Neuronal stem cell (in vitro differentiated cells): ENCODE data around the gene OR5V1.
"Not testable (repeated sequence)": the region's sequence is repeated elsewhere in the genome, so short reads cannot be mapped to it uniquely, and the experiment has no call there.

ENCODE experiments used
- DNase-seq: peaks from one replicate; pipeline ENCODE4 v3.0.0-alpha.2; 2013; ENCODE audit warnings: low spot score
- H2AFZ ChIP-seq: one replicate; pipeline ENCODE4 v1.6.1; 2013; ENCODE audit warnings: mild to moderate bottlenecking, low read length, inconsistent platforms
- H2AK5ac ChIP-seq: 2 replicates; pipeline ENCODE4 v1.6.1; 2013; ENCODE audit warnings: low read depth, mild to moderate bottlenecking, inconsistent platforms, low read length, moderate library complexity, mixed read lengths
- H2BK120ac ChIP-seq: 2 replicates; pipeline ENCODE4 v1.6.1; 2013; ENCODE audit warnings: low read depth, mild to moderate bottlenecking, inconsistent platforms, low read length, moderate library complexity, mixed read lengths
- H2BK12ac ChIP-seq: one replicate; pipeline ENCODE4 v1.6.1; 2013; ENCODE audit warnings: low read length, inconsistent platforms
- H2BK15ac ChIP-seq: 2 replicates; pipeline ENCODE4 v1.6.1; 2013; ENCODE audit warnings: mild to moderate bottlenecking, low read length, inconsistent platforms, mixed read lengths
- H2BK5ac ChIP-seq: one replicate; pipeline ENCODE4 v1.6.1; 2013; ENCODE audit warnings: inconsistent platforms, mild to moderate bottlenecking, low read length, moderate library complexity
- H3K14ac ChIP-seq: one replicate; pipeline ENCODE4 v1.6.1; 2013; ENCODE audit warnings: low read length, inconsistent platforms
- H3K18ac ChIP-seq: 2 replicates; pipeline ENCODE4 v1.6.1; 2013; ENCODE audit warnings: low read length, inconsistent platforms
- H3K23ac ChIP-seq: 2 replicates; pipeline ENCODE4 v1.6.1; 2013; ENCODE audit warnings: low read depth, mild to moderate bottlenecking, mixed read lengths, low read length, inconsistent platforms; ENCODE audit not compliant: poor library complexity
- H3K27ac ChIP-seq: replicated peaks from 3 replicates; pipeline ENCODE4 v1.5.1; 2013; ENCODE audit warnings: low read length, inconsistent platforms
- H3K27me3 ChIP-seq, 3 experiments: 2 replicates each; pipeline ENCODE4 v1.6.1; 2013; ENCODE audit warnings: low read length in 3 of 3, mild to moderate bottlenecking in 2 of 3, inconsistent platforms in 1 of 3, low read depth in 1 of 3, mixed read lengths in 1 of 3, moderate library complexity in 1 of 3; ENCODE audit not compliant: control insufficient read depth in 3 of 3, insufficient read depth in 3 of 3
- H3K36me3 ChIP-seq, 2 donors: replicated peaks in 1 of 2; 2 replicates each; pipeline ENCODE4 v1.6.1; 2013; ENCODE audit warnings: low read length in 2 of 2; ENCODE audit not compliant: control insufficient read depth in 2 of 2, insufficient read depth in 2 of 2
- H3K4ac ChIP-seq: 2 replicates; pipeline ENCODE4 v1.6.1; 2013; ENCODE audit warnings: inconsistent platforms, mild to moderate bottlenecking, low read length, moderate library complexity
- H3K4me1 ChIP-seq, 2 donors: 1 replicate in 1 of 2; 2 replicates in 1 of 2; pipeline ENCODE4 v1.6.1; 2013; ENCODE audit warnings: low read length in 2 of 2, low read depth in 1 of 2; ENCODE audit not compliant: control insufficient read depth in 2 of 2, insufficient read depth in 1 of 2
- H3K4me2 ChIP-seq: one replicate; pipeline ENCODE4 v1.6.1; 2013; ENCODE audit warnings: mild to moderate bottlenecking, low read length, inconsistent platforms; ENCODE audit not compliant: insufficient read depth, poor library complexity, severe bottlenecking
- H3K4me3 ChIP-seq, 2 donors: 2 replicates each; pipeline ENCODE4 v1.5.1; 2013; ENCODE audit warnings: low read length in 2 of 2, mild to moderate bottlenecking in 2 of 2, inconsistent platforms in 1 of 2, moderate library complexity in 1 of 2
- H3K79me1 ChIP-seq: one replicate; pipeline ENCODE4 v1.6.1; 2013; ENCODE audit warnings: low read depth, mild to moderate bottlenecking, inconsistent platforms, low read length, moderate library complexity
- H3K9ac ChIP-seq: one replicate; pipeline ENCODE4 v1.6.1; 2013; ENCODE audit warnings: mild to moderate bottlenecking, low read depth, low read length, inconsistent platforms; ENCODE audit not compliant: poor library complexity
- H3K9me3 ChIP-seq, 2 donors: replicated peaks in 1 of 2; 2 replicates each; pipeline versions ENCODE3 to v1.6.1; 2013; ENCODE audit warnings: low read length in 2 of 2, mild to moderate bottlenecking in 2 of 2, inconsistent platforms in 1 of 2, low read depth in 1 of 2, mixed read lengths in 1 of 2, moderate library complexity in 1 of 2; ENCODE audit not compliant: control insufficient read depth in 2 of 2, insufficient read depth in 1 of 2
- H4K8ac ChIP-seq: one replicate; pipeline ENCODE4 v1.6.1; 2013; ENCODE audit warnings: low read depth, mild to moderate bottlenecking, inconsistent platforms, low read length, moderate library complexity
- H4K91ac ChIP-seq: one replicate; pipeline ENCODE4 v1.6.1; 2013; ENCODE audit warnings: low read length, low read depth, mild to moderate bottlenecking, inconsistent platforms; ENCODE audit not compliant: poor library complexity
- WGBS, 2 donors: extraction: QIAGEN DNeasy Blood & Tissue Kit; methylation state at CpG; one replicate each; pipeline ENCODE4 v1.1.7; 2013; ENCODE audit warnings: missing lambda C conversion rate in 2 of 2, mixed read lengths in 1 of 2; ENCODE audit not compliant: insufficient read length in 2 of 2, insufficient replicate concordance in 1 of 2; ENCODE audit errors: extremely low coverage in 2 of 2; 5-methylcytosine and 5-hydroxymethylcytosine counted together

OR5V1 gene

GRCh38 chr6:29355603-29356002 is 13.1 kb downstream of the OR5V1 start:
- no peak overlapping the region for H2AK5ac ChIP-seq
- no CpG with 5 or more reads among the region's 1 CpG for WGBS, 2 donors
- H3K9me3 ChIP-seq, result no peaks in the 10 kb centered on the region
- H3K79me1 ChIP-seq, result peaks cover 1% of the 10 kb centered on the region
- no peaks in the 10 kb centered on the region for H3K27me3 ChIP-seq
- H3K18ac ChIP-seq, result no peak overlapping the region
- H2BK5ac ChIP-seq, result no peak overlapping the region
- H3K4me2 ChIP-seq, result no peak overlapping the region
- H4K8ac ChIP-seq, result no peak overlapping the region
- H3K4me1 ChIP-seq, result peaks cover 0 to 2% of the 10 kb centered on the region in 2 donors
- no peak overlapping the region for H4K91ac ChIP-seq
- no peak overlapping the region for H2BK120ac ChIP-seq
- H2AFZ ChIP-seq, result no peak overlapping the region
- no peak overlapping the region for H3K14ac ChIP-seq
- H3K4ac ChIP-seq, result no peak overlapping the region
- no peak overlapping the region for H3K4me3 ChIP-seq
- H3K23ac ChIP-seq, result no peak overlapping the region
- no peaks in the 10 kb centered on the region for H3K36me3 ChIP-seq
- no peak overlapping the region for H3K27ac ChIP-seq
- no peak overlapping the region for H2BK12ac ChIP-seq
- H3K9ac ChIP-seq, result no peak overlapping the region
- DNase-seq, result no peak
- H2BK15ac ChIP-seq, result no peak overlapping the region

GRCh38 chr6:29354980-29355379 is 13.7 kb downstream of the OR5V1 start:
- Histone ChIP-seq H2BK15ac (no peak overlapping the region), H3K14ac (no peak overlapping the region), H3K4me1 (peaks cover 0 to 2% of the 10 kb centered on the region in 2 donors), H3K79me1 (no peaks in the 10 kb centered on the region), H3K9me3 (no peaks in the 10 kb centered on the region), H2AK5ac (no peak overlapping the region), H2BK12ac (no peak overlapping the region), H4K8ac (no peak overlapping the region), H2AFZ (no peak overlapping the region), H2BK5ac (no peak overlapping the region), H3K36me3 (no peaks in the 10 kb centered on the region), H3K27me3 (no peaks in the 10 kb centered on the region), H2BK120ac (no peak overlapping the region), H3K27ac (no peak overlapping the region), H3K23ac (no peak overlapping the region), H3K9ac (no peak overlapping the region), H3K18ac (no peak overlapping the region), H4K91ac (no peak overlapping the region), H3K4me3 (no peak overlapping the region), H3K4me2 (no peak overlapping the region), H3K4ac (no peak overlapping the region)
- no peak for DNase-seq

- H3K36me3 ChIP-seq, H3K4me3 ChIP-seq, H3K9ac ChIP-seq, H2AK5ac ChIP-seq, H2BK12ac ChIP-seq, H4K91ac ChIP-seq, H3K23ac ChIP-seq, H4K8ac ChIP-seq, H3K4ac ChIP-seq, H3K4me2 ChIP-seq, H3K9me3 ChIP-seq, DNase-seq, H2AFZ ChIP-seq, H3K27me3 ChIP-seq, H2BK120ac ChIP-seq, H3K4me1 ChIP-seq, H3K79me1 ChIP-seq, H3K18ac ChIP-seq, H3K27ac ChIP-seq, H3K14ac ChIP-seq, H2BK5ac ChIP-seq, H2BK15ac ChIP-seq: not testable (repeated sequence)
- WGBS, 2 donors, result no CpG with 5 or more reads among the region's 3 CpGs
Measured at GRCh38 chr6:29349348-29349747, 19.3 kb downstream of the OR5V1 start.

- Histone ChIP-seq H2BK12ac (no peak overlapping the region), H2BK5ac (no peak overlapping the region), H3K9me3 (no peaks in the 10 kb centered on the region), H4K8ac (no peak overlapping the region), H3K27me3 (no peaks in the 10 kb centered on the region), H3K4me3 (no peak overlapping the region), H3K79me1 (no peaks in the 10 kb centered on the region), H3K4ac (no peak overlapping the region), H3K23ac (no peak overlapping the region), H2AFZ (no peak overlapping the region), H3K36me3 (no peaks in the 10 kb centered on the region), H3K18ac (no peak overlapping the region), H3K4me1 (no peaks in the 10 kb centered on the region), H2AK5ac (no peak overlapping the region), H4K91ac (no peak overlapping the region), H2BK15ac (no peak overlapping the region), H3K14ac (no peak overlapping the region), H3K9ac (no peak overlapping the region), H2BK120ac (no peak overlapping the region), H3K4me2 (no peak overlapping the region), H3K27ac (no peak overlapping the region)
- WGBS, 2 donors, result no CpG with 5 or more reads among the region's 3 CpGs
- no peak for DNase-seq
Measured at GRCh38 chr6:29345380-29345779, 23.3 kb downstream of the OR5V1 start.
